Measurements from ENCODE around the gene BAIAP2.
A peak's percentile ranks its signal among the peaks of the same experiment; 100 is the strongest.

BAIAP2 gene

GRCh38 chr17:81031566-81032550, 3.1 kb upstream of the BAIAP2 start:
- no peaks in the 10 kb centered on the region for H3K9me3 ChIP-seq
- peak overlapping the region; percentile 76 to 81 for H3K4me3 ChIP-seq (ENCODE audit: low read depth in 1 of 2, low read length in 1 of 2)
- H3K27me3 ChIP-seq = peaks cover 47% of the 10 kb centered on the region
- TF ChIP-seq CTCF (IDR thresholded peaks at IDR 0.05) = no peak
- H3K27ac ChIP-seq = peak overlapping the region; percentile 79
- no peaks in the 10 kb centered on the region for H3K36me3 ChIP-seq
- peaks cover 40 to 47% of the 10 kb centered on the region in 2 experiments for H3K4me1 ChIP-seq (ENCODE audit: control insufficient read depth in 1 of 2, insufficient read depth in 1 of 2, low read depth in 1 of 2, low read length in 1 of 2)

GRCh38 chr17:81032641-81033480, 2.1 kb upstream of the BAIAP2 start:
- Histone ChIP-seq H3K4me3 (ENCODE audit: low read depth in 1 of 2, low read length in 1 of 2) (peak overlapping the region; percentile 76 to 81), H3K36me3 (no peaks in the 10 kb centered on the region), H3K27me3 (peaks cover 47% of the 10 kb centered on the region), H3K9me3 (no peaks in the 10 kb centered on the region), H3K4me1 (ENCODE audit: control insufficient read depth in 1 of 2, insufficient read depth in 1 of 2, low read depth in 1 of 2, low read length in 1 of 2) (peaks cover 40 to 47% of the 10 kb centered on the region in 2 experiments), H3K27ac (peak overlapping the region; percentile 79)
- TF ChIP-seq CTCF (IDR thresholded peaks at IDR 0.05) = no peak

GRCh38 chr17:81033535-81034167, 1.3 kb upstream of the BAIAP2 start:
- H3K27ac ChIP-seq = peak overlapping the region; percentile 79
- no peak for TF ChIP-seq CTCF (IDR thresholded peaks at IDR 0.05)
- H3K36me3 ChIP-seq = no peaks in the 10 kb centered on the region
- peaks cover 40 to 47% of the 10 kb centered on the region in 2 experiments for H3K4me1 ChIP-seq (ENCODE audit: control insufficient read depth in 1 of 2, insufficient read depth in 1 of 2, low read depth in 1 of 2, low read length in 1 of 2)
- H3K4me3 ChIP-seq (ENCODE audit: low read depth in 1 of 2, low read length in 1 of 2) = peak overlapping the region; percentile 76 to 81
- no peaks in the 10 kb centered on the region for H3K9me3 ChIP-seq
- H3K27me3 ChIP-seq = peaks cover 46% of the 10 kb centered on the region

GRCh38 chr17:81034168-81034777, 678 bp upstream of the BAIAP2 start:
- Histone ChIP-seq H3K4me3 (ENCODE audit: low read depth in 1 of 2, low read length in 1 of 2) (peak overlapping the region; percentile 76 to 81), H3K27me3 (peaks cover 43% of the 10 kb centered on the region), H3K4me1 (ENCODE audit: control insufficient read depth in 1 of 2, insufficient read depth in 1 of 2, low read depth in 1 of 2, low read length in 1 of 2) (peaks cover 40 to 47% of the 10 kb centered on the region in 2 experiments), H3K36me3 (no peaks in the 10 kb centered on the region), H3K27ac (peak overlapping the region; percentile 79), H3K9me3 (no peaks in the 10 kb centered on the region)
- no peak for TF ChIP-seq CTCF (IDR thresholded peaks at IDR 0.05)
